ENCODE data around the gene CCHCR1.
A peak's percentile ranks its signal among the peaks of the same experiment; 100 is the strongest.
"Not testable (repeated sequence)": the region's sequence is repeated elsewhere in the genome, so short reads cannot be mapped to it uniquely, and the experiment has no call there.

CCHCR1 gene

GRCh38 chr6:31195308-31195979 is 37.8 kb upstream of the CCHCR1 start:
- H3K4me1 ChIP-seq (ENCODE audit: control insufficient read depth, insufficient read depth, low read length, poor library complexity, severe bottlenecking); H3K27ac ChIP-seq (ENCODE audit: insufficient read depth, low read length, poor library complexity, severe bottlenecking); DNase-seq; H3K4me3 ChIP-seq (ENCODE audit: insufficient read depth, low read depth, low read length, poor library complexity, severe bottlenecking); H3K27me3 ChIP-seq (replicated peaks; ENCODE audit: control insufficient read depth, insufficient read depth, low read length, poor library complexity, severe bottlenecking); H3K9me3 ChIP-seq (ENCODE audit: control insufficient read depth, low read length); H3K36me3 ChIP-seq (ENCODE audit: control insufficient read depth, insufficient read depth, low read length): not testable (repeated sequence)

GRCh38 chr6:31194061-31194834 is 36.6 kb upstream of the CCHCR1 start:
- Histone ChIP-seq H3K9me3 (ENCODE audit: control insufficient read depth, low read length) (no peaks in the 10 kb centered on the region), H3K4me1 (ENCODE audit: control insufficient read depth, insufficient read depth, low read length, poor library complexity, severe bottlenecking) (no peaks in the 10 kb centered on the region), H3K4me3 (ENCODE audit: insufficient read depth, low read depth, low read length, poor library complexity, severe bottlenecking) (no peak overlapping the region), H3K27ac (ENCODE audit: insufficient read depth, low read length, poor library complexity, severe bottlenecking) (no peak overlapping the region), H3K27me3 (replicated peaks; ENCODE audit: control insufficient read depth, insufficient read depth, low read length, poor library complexity, severe bottlenecking) (no peaks in the 10 kb centered on the region), H3K36me3 (ENCODE audit: control insufficient read depth, insufficient read depth, low read length) (peaks cover 4% of the 10 kb centered on the region)
- no peak for DNase-seq

- no peak for DNase-seq
- H3K9me3 ChIP-seq (ENCODE audit: control insufficient read depth, low read length) = no peaks in the 10 kb centered on the region
- no peak overlapping the region for H3K27ac ChIP-seq (ENCODE audit: insufficient read depth, low read length, poor library complexity, severe bottlenecking)
- no peaks in the 10 kb centered on the region for H3K27me3 ChIP-seq (replicated peaks; ENCODE audit: control insufficient read depth, insufficient read depth, low read length, poor library complexity, severe bottlenecking)
- no peak overlapping the region for H3K4me3 ChIP-seq (ENCODE audit: insufficient read depth, low read depth, low read length, poor library complexity, severe bottlenecking)
- no peaks in the 10 kb centered on the region for H3K4me1 ChIP-seq (ENCODE audit: control insufficient read depth, insufficient read depth, low read length, poor library complexity, severe bottlenecking)
- H3K36me3 ChIP-seq (ENCODE audit: control insufficient read depth, insufficient read depth, low read length) = peaks cover 4% of the 10 kb centered on the region
Measured at GRCh38 chr6:31193206-31193605, 35.6 kb upstream of the CCHCR1 start.

- peak in 2 of 3 donors; percentile 20 to 34 for DNase-seq
- H3K36me3 ChIP-seq (ENCODE audit: control insufficient read depth, insufficient read depth, low read length); H3K27ac ChIP-seq (ENCODE audit: insufficient read depth, low read length, poor library complexity, severe bottlenecking); H3K27me3 ChIP-seq (replicated peaks; ENCODE audit: control insufficient read depth, insufficient read depth, low read length, poor library complexity, severe bottlenecking); H3K9me3 ChIP-seq (ENCODE audit: control insufficient read depth, low read length); H3K4me3 ChIP-seq (ENCODE audit: insufficient read depth, low read depth, low read length, poor library complexity, severe bottlenecking); H3K4me1 ChIP-seq (ENCODE audit: control insufficient read depth, insufficient read depth, low read length, poor library complexity, severe bottlenecking): not testable (repeated sequence)
Measured at GRCh38 chr6:31192431-31193105, 35.0 kb upstream of the CCHCR1 start.

- Histone ChIP-seq H3K9me3 (ENCODE audit: control insufficient read depth, low read length) (no peaks in the 10 kb centered on the region), H3K4me1 (ENCODE audit: control insufficient read depth, insufficient read depth, low read length, poor library complexity, severe bottlenecking) (no peaks in the 10 kb centered on the region), H3K27me3 (replicated peaks; ENCODE audit: control insufficient read depth, insufficient read depth, low read length, poor library complexity, severe bottlenecking) (no peaks in the 10 kb centered on the region), H3K36me3 (ENCODE audit: control insufficient read depth, insufficient read depth, low read length) (peaks cover 4% of the 10 kb centered on the region), H3K27ac (ENCODE audit: insufficient read depth, low read length, poor library complexity, severe bottlenecking) (no peak overlapping the region), H3K4me3 (ENCODE audit: insufficient read depth, low read depth, low read length, poor library complexity, severe bottlenecking) (no peak overlapping the region)
- DNase-seq = no peak
Measured at GRCh38 chr6:31190488-31190887, 32.9 kb upstream of the CCHCR1 start.

GRCh38 chr6:31189223-31189622 is 31.6 kb upstream of the CCHCR1 start:
- not testable (repeated sequence) for H3K4me3 ChIP-seq (ENCODE audit: insufficient read depth, low read depth, low read length, poor library complexity, severe bottlenecking); H3K27ac ChIP-seq (ENCODE audit: insufficient read depth, low read length, poor library complexity, severe bottlenecking); H3K27me3 ChIP-seq (replicated peaks; ENCODE audit: control insufficient read depth, insufficient read depth, low read length, poor library complexity, severe bottlenecking); H3K4me1 ChIP-seq (ENCODE audit: control insufficient read depth, insufficient read depth, low read length, poor library complexity, severe bottlenecking); H3K36me3 ChIP-seq (ENCODE audit: control insufficient read depth, insufficient read depth, low read length); DNase-seq; H3K9me3 ChIP-seq (ENCODE audit: control insufficient read depth, low read length)

GRCh38 chr6:31187780-31188194 is 30.2 kb upstream of the CCHCR1 start:
- Histone ChIP-seq H3K36me3 (ENCODE audit: control insufficient read depth, insufficient read depth, low read length) (no peaks in the 10 kb centered on the region), H3K27ac (ENCODE audit: insufficient read depth, low read length, poor library complexity, severe bottlenecking) (no peak overlapping the region)
- no peak for DNase-seq

GRCh38 chr6:31186052-31186734 is 28.6 kb upstream of the CCHCR1 start:
- Histone ChIP-seq H3K4me1 (ENCODE audit: control insufficient read depth, insufficient read depth, low read length, poor library complexity, severe bottlenecking) (no peaks in the 10 kb centered on the region), H3K36me3 (ENCODE audit: control insufficient read depth, insufficient read depth, low read length) (no peaks in the 10 kb centered on the region), H3K9me3 (ENCODE audit: control insufficient read depth, low read length) (no peaks in the 10 kb centered on the region), H3K27me3 (replicated peaks; ENCODE audit: control insufficient read depth, insufficient read depth, low read length, poor library complexity, severe bottlenecking) (no peaks in the 10 kb centered on the region), H3K4me3 (ENCODE audit: insufficient read depth, low read depth, low read length, poor library complexity, severe bottlenecking) (no peak overlapping the region), H3K27ac (ENCODE audit: insufficient read depth, low read length, poor library complexity, severe bottlenecking) (no peak overlapping the region)
- no peak for DNase-seq

More at GRCh38 chr6:31187780-31188194, 30.2 kb upstream of the CCHCR1 start:
- no peak overlapping the region for H3K4me3 ChIP-seq (ENCODE audit: insufficient read depth, low read depth, low read length, poor library complexity, severe bottlenecking)
- no peaks in the 10 kb centered on the region for H3K9me3 ChIP-seq (ENCODE audit: control insufficient read depth, low read length)
- no peaks in the 10 kb centered on the region for H3K4me1 ChIP-seq (ENCODE audit: control insufficient read depth, insufficient read depth, low read length, poor library complexity, severe bottlenecking)
- no peaks in the 10 kb centered on the region for H3K27me3 ChIP-seq (replicated peaks; ENCODE audit: control insufficient read depth, insufficient read depth, low read length, poor library complexity, severe bottlenecking)

GRCh38 chr6:31185695-31186051 is 28.1 kb upstream of the CCHCR1 start:
- not testable (repeated sequence) for H3K36me3 ChIP-seq (ENCODE audit: control insufficient read depth, insufficient read depth, low read length); H3K4me3 ChIP-seq (ENCODE audit: insufficient read depth, low read depth, low read length, poor library complexity, severe bottlenecking); DNase-seq; H3K4me1 ChIP-seq (ENCODE audit: control insufficient read depth, insufficient read depth, low read length, poor library complexity, severe bottlenecking); H3K9me3 ChIP-seq (ENCODE audit: control insufficient read depth, low read length); H3K27ac ChIP-seq (ENCODE audit: insufficient read depth, low read length, poor library complexity, severe bottlenecking); H3K27me3 ChIP-seq (replicated peaks; ENCODE audit: control insufficient read depth, insufficient read depth, low read length, poor library complexity, severe bottlenecking)

Measured in effector memory CD4-positive, alpha-beta T cell (primary cell).